Activated CD4-positive, alpha-beta T cell treated with anti-CD3 and anti-CD28 coated beads, Interleukin-2, amount 50 U/mL, for 48 hours (primary cell): ENCODE measurements around the gene PCSK9.
A peak's percentile ranks its signal among the peaks of the same experiment; 100 is the strongest.
"Not testable (repeated sequence)": the region's sequence is repeated elsewhere in the genome, so short reads cannot be mapped to it uniquely, and the experiment has no call there.

Source experiments
- DNase-seq, 2 experiments: peaks; one replicate each; pipeline ENCODE4 v3.0.0-alpha.2; 2020

The PCSK9 gene

DNA sequence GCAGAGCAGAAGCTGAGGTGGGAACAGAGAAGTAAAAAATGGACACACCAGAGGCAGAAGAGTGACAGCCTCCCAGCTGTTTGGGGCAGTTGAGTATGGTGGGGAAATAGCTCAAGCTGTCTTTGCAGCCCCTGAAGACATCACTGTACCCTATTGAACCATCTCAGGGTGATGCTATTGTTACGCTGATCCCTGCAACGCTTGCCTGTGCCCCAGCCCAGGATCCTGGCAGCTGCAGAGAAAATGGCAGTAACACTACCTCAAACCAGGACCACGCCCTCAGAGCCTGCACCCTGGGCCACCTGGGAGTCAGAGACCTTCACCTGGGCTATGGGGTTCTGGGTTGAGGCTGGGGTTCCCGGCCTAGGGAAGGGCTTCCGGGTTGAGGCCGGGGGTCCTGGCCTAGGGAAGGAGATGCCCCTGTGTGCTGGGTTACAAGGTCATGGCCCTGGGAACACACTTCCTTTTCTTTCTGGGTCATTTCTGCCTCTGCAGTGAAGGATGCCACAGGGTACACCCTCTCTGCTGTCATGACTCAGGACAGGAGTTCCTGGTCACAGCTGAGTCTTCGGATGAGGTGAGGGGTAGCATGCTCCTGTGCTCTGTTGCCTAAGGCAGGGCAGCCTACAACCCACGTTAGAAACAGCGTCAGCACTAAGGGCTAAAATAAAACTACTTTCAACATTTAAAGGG lies 29.0 kb upstream of the PCSK9 start:
- no peak for DNase-seq

DNA sequence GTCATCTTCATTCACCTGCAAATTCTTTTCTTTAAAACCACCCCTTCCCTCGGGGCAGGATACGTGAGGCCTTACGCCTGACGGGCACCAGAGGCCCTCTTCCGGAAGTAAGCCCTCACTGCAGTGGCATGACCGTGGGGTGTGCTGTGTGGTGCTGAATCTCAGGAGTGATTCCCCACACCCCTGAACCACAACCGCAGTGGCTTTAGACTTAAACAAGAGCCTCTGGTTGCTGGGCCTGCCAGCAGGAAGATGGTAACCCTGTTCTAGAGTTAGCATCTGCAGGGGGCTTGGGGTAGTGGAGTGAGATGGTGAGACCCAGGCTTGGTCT lies 28.5 kb upstream of the PCSK9 start:
- DNase-seq = no peak

DNA sequence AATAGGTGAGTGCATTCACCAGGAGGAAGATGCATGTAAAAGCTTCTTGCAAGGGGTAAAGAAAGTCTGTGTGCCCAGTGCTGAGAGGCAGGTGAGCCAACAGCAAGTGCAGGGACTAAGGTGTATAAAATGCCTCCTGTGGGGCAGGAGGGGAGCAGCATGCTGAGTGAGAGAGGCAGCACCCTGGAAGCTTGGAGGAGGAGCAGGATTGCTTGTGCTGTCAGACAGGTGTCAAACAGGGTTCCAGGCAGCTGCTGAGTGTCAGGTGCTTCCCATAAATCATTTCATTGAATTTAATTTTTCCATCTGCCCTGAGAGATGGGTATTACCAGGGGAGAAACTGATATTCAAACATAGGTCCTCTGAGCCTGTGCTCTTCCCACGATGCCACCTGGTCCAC lies 26.7 kb upstream of the PCSK9 start:
- no peak for DNase-seq

DNA sequence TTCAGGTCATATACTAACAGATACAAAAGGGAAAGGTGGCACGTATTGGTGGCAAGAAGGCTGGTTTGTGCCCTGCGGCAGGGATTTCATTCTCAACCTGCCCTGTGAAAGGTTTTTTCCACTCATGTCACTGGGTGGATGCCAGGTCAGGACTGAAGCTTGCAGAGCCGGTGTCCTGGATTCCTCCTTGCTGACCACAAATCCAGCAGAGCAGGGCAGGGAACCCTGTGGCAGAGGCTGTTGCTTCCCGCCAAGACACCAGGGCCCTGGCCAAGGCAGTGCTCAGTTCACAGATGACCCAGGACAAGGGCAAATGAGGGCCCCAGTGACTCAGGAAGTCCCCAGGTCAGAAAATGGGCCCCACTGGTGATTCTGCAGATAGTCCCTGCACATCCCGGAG lies 24.2 kb upstream of the PCSK9 start:
- no peak for DNase-seq

DNA sequence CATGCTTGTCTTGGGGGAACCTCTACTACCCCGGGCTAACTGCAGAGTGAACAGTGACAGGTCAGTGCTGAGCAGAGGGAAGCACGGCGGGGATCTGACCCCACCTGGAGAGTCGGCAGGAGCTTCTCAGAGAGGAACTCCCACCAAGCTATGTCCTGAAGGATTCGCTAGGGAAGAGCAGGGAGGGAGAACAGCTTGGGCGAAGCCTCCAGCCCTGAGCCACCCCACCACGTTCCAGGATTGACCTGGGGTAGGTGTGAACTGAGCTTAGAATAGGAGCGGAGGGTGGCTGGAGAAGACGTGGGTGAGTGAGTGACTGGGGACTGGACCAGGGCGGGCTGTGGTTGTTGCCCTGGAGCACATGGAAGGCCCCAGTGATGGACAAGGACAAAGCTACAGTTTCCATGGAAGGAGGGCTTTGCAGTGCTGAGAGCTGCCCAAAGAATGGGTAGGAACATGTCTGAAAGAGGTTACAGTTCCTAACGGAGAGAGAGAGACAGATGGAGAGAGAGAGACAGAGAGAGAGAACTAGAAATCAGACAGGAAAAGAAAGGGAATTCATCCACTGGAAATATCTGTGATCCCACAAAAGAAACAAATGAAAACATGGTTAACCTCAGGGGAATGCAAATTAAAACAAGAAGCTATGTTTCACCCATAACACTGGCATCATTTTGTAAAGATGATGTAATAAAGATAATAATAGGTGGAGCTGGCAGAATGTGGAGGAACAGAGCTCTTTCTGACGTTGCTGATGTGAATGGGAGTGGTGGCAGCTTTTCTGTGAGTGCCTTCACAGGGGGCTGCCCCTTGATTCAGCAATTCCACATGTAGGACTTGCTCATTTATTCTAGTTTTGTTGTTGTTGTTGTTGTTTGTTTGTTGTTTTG lies 23.4 kb upstream of the PCSK9 start:
- no peak for DNase-seq

DNA sequence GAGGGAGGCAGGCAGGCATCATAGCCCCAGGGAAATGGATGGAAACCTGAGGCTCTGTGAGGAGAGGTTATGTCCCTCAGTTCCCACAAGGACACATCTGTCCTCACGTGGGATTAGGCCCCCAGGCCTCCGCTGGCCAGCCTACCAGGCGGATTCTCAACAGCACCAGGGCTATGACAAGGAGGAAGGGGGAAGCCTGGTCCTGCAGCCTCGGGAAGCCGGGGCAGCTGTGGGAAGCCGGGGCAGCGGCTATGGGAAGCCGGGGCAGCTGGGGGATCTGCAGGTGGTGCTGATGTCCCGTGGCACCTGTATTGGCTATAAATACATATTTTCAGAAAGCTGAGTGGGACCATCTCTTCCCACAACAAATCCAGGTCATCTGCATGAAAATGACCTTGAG lies 21.0 kb upstream of the PCSK9 start:
- no peak for DNase-seq

DNA sequence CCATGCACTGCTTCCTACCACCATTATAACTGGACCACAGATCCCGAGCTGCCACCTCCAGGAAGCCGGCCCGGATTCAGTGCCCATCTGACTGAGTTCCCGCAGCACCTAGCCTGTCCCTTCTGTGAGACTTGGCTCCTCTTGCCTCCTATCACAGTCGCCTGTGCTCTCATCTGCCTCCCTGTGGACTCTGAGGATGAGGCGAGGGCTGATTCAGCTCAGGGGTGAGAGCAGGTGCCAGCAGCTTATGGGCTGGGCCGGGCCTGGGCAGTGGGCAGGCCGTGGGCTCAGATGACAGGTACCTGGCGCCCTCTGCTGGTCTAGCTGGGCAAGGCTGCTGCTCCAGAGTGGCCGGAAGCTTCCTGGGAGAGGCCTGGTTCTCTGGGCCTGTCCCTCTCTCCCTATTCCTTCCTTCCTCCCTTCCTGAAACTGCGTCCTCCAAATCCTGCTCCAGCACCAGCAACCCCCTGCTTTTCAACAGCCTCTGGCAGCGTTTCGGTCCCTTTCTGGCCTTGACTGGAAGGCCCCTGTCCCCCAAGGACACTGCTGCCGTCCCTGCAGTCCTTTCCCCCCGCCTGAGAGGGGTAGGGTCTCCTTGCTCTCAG lies 17.3 kb upstream of the PCSK9 start:
- peak; percentile 81 to 85 for DNase-seq

DNA sequence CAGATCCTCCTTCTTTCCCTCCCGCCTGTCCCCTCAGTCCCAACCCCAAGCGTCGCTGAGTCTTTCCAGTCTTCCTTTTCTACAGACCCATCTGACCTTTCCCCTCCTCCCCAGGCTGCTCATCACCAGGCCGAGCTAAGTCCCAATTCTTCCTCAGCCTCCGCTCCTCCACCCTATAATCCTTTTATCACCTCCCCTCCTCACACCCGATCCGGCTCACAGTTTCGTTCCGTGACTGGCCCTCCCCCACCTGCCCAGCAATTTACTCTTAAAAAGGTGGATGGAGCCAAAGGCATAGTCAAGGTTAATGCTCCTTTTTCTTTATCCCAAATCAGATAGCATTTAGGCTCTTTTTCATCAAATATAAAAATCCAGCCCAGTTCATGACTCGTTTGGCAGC lies 15.2 kb upstream of the PCSK9 start:
- not testable (repeated sequence) for DNase-seq

DNA sequence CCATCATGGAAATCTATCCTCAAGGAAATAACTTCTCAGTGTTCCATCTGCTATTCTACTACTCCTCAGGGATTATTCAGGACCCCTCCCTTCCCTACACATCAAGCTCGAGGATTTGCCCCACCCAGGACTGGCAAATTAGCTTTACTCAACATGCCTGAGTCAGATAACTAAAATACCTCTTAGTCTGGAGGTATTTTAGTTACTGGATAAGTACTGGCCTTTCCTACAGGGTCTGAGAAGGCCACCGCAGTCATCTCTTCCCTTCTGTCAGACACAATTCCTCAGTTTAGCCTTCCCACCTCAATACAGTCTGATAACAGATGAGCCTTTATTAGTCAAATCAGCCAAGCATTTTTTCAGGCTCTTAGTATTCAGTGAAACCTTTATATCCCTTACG lies 12.7 kb upstream of the PCSK9 start:
- DNase-seq = not testable (repeated sequence)

DNA sequence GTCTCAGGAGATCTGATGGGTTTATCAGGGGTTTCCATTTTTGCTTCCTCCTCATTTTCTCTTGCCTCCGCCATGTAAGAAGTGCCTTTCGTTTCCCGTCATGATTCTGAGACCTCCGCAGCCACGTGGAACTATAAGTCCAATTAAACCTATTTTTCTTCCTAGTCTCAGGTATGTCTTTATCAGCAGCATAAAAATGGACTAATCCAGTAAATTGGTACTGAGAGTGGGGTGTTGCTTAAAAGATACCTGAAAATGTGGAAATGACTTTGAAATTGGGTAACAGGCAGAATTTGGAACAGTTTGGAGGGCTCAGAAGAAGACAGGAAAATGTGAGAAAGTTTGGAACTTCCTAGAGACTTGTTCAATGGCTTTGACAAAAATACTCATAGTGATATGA lies 8.2 kb upstream of the PCSK9 start:
- not testable (repeated sequence) for DNase-seq

DNA sequence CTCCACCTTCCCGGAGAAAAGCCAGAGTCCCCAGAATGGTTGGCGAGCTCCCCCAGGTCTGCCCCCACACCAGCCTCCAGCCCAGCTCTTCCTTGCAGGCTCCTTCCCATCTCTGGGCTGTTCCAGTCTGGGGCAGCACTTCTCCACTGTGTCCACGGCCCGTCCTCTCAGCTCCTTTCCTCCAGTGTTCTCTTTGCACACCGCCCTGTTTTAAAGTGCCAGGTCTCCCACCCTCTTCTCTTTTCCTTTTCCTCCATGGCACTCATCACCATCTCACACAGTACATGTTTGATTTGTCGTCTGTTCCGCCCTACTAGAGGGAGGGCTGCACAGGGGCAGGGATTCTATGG lies 6.1 kb upstream of the PCSK9 start:
- no peak for DNase-seq

DNA sequence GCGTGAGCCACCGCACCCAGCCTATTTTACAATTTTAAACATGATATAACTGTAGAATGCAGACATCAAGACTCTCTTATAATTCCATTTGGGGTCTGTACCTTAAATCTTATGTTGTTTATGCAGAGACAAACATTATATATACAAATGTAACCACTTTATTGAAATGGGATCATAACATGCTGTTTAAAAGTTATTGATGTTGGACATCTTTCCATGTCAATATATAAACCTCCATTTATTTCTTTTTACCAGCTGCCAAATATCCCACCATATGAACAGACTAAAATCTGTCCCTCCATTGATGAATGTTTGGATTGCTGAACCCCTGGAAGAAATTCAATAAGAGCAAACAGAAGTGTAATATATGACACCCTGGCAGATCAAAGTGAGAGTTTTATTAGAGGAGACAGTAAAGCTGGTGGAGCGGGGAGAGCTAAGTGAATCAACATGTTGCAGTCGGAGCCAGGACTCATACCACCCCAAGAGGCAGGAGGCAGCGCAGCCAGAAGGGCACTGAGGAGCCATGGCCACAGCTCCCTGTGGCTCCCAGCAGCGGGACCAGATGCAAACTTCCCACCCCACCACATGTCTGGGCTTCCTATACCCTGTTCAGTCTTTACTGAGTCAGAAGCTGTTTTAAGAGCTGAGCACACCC lies 4.7 kb upstream of the PCSK9 start:
- no peak for DNase-seq

DNA sequence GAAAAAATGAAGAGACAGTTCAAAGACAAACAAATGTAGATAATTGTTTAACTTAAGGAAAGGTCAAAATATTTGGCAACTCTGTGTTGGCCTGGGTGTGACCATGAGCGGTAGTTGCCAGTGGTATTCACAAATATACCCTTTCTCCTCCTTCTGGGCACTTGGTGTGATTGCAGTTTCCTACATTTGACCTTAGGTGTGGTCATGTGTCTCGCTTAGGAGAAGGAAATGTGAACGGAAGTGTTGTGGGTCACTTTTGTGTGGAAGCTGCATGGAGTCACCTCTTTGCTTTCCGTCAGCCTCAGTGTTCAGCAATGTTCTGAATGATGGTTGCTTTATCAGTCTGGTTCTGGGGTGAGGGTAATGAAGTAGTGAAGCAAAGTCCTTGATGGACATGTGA lies 3.4 kb upstream of the PCSK9 start:
- DNase-seq = no peak

DNA sequence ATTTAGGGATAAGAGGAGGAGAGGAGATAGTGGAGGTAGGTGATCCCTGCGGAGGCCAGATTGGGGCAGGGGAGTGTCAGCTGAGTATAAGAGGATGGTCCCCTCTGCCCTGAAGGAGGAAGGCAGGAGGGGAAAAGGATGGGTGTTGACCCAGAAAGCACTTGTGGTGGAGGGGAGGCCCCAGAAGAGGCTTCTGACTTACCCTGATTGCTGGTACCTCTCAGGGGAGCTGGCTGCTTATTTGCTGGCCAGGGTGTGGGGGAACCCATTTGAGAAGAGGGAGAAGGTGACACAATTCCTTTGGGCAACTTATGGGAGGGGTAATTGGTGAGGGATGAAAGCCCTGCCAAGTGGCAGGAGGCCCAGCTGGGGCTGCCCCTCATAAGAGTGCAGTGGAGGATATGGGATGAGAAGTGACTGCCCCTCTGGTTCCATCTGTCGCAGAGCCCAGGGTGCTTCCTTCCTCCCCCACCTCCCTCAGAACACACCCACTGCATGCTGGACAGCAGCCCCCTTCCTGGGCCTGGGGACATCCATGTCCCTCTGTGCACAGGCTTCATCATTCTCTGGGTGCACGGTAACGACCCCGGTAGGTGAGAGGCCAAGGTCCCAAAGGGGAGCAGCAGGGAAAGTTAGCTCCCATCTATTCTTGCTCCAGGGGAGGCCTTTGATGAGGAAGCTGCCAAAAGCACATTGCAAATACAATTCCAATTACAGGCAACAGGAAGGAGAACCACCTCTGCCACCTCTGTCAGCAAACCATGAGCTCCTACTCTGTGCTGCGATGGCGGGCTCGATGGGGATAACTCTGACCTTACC lies 1.4 kb upstream of the PCSK9 start:
- no peak for DNase-seq

DNA sequence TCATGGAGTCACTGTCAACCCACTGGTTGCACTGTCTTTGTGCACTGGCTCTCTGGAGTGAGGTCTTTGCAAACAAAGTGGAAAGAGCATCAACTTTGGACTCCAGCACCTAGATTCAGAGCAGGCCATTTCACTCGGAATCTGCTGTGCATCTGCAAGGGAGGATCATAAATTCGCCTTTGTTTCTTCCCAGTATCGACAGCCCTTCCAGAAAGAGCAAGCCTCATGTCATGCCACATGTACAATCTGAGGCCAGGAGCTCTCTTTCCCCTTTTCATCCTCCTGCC lies 853 bp upstream of the PCSK9 start:
- no peak for DNase-seq

DNA sequence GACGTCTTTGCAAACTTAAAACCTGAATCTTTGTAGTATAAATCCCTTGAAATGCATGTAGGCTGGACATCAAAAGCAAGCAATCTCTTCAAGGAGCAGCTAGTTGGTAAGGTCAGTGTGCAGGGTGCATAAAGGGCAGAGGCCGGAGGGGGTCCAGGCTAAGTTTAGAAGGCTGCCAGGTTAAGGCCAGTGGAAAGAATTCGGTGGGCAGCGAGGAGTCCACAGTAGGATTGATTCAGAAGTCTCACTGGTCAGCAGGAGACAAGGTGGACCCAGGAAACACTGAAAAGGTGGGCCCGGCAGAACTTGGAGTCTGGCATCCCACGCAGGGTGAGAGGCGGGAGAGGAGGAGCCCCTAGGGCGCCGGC lies 390 bp upstream of the PCSK9 start:
- no peak for DNase-seq

DNA sequence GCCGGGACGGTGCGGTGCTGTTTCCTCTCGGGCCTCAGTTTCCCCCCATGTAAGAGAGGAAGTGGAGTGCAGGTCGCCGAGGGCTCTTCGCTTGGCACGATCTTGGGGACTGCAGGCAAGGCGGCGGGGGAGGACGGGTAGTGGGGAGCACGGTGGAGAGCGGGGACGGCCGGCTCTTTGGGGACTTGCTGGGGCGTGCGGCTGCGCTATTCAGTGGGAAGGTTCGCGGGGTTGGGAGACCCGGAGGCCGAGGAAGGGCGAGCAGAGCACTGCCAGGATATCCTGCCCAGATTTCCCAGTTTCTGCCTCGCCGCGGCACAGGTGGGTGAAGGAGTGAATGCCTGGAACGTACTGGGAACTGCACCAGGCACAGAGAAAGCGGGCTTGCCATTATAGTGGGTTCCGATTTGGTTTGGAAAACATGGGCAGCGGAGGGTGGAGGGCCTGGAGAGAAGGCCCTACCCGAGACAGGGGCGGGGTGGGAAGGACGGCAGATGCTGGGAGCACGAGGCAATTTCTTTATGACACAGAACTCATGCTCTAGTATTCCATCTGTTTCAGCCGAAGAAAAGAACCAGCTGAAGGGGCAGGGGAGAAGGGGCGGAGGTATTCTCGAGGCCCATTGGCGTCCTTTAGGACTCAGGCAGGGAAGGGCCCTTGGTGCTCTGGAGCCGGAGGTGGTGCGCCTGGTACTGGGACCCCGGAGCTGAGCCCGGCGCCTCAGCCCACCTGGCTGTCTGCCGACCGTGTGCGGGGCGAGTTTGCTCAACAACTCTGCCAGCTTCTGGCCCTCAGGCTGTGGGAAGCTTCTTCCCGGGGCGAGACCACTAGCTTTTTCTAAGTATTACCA lies 960 bp downstream of the PCSK9 start:
- DNase-seq = no peak

DNA sequence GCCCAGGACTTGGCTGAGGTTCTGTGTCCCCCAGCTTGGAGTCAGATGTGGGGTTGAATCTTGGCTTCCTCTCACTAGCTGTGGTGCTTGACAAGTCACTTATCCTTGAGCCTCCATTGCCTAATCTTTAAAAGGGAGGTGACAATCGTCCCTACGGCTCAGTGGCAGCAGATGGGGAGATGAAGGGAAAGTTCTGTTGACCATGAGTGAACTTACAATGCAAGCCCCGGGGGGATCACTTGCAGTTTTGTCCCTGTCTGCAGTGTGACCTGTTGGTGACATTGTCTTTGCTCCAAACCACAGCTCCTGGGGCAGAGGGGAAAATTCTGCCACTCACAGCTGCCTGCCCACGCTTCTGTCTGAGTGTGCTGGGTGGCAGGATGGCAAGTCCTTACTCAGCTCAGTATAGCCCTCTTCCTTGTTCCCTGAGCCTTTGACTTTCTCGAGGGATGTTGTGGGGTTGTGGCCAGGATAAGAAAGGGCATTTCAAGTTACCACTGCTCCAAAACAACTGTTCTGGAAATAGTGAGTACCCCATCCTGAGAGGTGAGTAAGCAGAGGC lies 1.7 kb downstream of the PCSK9 start:
- no peak for DNase-seq

DNA sequence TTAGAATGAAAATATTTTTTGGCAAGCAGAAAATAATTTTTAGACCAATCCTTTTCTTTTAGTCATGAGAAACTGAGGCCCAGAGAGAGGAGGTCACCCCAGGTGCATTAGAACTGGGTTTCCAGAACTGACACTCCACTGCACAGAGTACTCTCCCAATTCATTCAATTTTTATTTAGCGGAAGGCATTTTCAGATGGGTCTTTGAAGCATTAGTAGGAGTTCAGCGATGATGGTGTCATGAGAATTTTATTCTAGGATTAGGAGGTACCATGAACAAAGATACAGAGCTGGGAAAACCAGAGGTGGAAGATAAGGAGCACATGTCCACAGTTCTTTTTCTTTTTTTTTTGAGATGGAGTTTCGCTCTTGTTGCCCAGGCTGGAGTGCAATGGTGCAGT lies 2.3 kb downstream of the PCSK9 start:
- DNase-seq = no peak

DNA sequence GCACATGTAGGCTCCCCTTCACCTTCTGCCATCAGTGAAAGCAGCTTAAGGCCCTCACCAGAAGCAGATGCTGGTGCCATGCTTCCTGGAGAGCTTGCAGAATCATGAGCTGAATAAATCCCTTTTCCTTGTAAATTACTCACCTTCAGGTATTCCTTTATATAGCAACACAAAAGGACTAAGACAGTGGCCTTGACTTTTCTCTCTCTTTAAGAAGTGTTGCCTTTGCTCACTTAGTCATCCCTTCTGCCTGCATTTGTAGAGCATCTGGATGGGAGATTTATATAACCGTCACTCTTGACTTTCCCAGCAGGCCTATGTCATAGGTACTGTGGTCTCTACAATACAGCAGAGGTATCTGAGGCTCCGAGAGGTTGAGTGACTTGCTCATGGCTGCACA lies 3.7 kb downstream of the PCSK9 start:
- DNase-seq = no peak

DNA sequence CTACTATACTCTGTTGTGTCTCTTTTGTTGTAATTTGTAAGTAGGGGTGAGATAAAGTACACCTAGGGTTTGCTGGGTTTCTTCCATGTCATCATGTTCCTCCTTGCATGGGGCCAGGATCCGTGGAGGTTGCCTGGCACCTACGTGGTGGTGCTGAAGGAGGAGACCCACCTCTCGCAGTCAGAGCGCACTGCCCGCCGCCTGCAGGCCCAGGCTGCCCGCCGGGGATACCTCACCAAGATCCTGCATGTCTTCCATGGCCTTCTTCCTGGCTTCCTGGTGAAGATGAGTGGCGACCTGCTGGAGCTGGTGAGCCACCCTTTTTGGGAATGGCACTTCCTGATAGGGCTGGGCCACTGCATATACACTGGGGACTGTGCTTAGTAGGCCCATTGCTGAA lies 4.4 kb downstream of the PCSK9 start:
- no peak for DNase-seq
